GM19397 (cell line): Measurements from ENCODE around the gene LSM3.

Experiments used
- ATAC-seq: cut with Tn5 transposase; IDR thresholded peaks from one replicate; pipeline ENCODE4 v1.9.1; 2021; ENCODE audit warnings: mild to moderate bottlenecking, moderate library complexity; ENCODE audit not compliant: unreplicated experiment

LSM3 gene

DNA sequence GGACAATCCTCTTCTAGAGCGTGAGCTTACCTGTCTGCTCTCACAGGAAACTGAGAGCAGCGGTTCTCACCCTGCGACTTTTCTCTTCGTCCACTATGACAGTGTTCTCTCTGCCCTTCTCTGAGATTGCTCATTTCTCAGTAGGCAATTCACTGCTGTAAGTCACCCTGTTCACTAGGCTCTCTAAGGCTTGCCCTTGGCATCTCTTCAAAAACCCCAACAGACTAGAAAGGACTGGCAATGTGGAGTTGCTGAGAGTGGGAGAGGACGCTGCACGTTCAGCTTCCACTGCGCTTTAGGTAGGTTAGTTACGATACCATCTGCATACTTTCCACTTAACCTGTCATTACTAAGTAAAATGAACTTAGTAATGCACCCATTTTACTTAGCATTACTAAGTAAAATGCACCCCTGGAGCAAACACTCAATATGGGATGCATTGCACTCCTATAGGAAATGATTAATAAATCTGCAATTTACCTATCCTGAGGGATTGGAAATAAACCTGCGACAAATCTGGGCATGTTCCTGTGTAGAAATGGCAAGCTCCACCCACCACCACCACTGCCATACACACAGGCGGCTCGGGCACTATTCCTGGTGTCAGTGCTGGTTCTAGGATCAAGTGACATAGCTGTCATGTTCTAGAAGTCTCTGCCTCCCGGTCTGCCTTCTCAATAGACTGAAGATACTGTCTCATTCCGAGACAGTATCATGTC lies 21.6 kb upstream of the LSM3 start:
- no peak for ATAC-seq

DNA sequence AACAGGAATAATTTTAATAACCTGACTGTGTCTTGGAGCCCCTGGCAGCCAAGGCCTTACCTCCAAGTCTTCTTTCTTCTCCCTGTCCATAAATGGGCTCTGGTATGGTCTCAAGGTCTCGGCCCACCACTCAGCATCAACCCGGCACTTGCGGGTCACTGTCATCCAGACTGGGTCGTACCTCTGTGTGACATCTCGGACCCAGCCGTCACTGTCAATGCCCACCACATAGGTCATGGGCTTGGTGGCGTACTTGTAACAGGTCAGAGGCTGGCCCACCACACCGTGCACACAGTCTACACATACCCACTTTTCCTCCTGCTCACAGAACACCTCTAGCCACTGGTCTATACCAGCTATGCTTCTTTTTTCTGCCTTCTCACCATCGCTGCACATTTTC lies 20.7 kb upstream of the LSM3 start:
- no peak for ATAC-seq

DNA sequence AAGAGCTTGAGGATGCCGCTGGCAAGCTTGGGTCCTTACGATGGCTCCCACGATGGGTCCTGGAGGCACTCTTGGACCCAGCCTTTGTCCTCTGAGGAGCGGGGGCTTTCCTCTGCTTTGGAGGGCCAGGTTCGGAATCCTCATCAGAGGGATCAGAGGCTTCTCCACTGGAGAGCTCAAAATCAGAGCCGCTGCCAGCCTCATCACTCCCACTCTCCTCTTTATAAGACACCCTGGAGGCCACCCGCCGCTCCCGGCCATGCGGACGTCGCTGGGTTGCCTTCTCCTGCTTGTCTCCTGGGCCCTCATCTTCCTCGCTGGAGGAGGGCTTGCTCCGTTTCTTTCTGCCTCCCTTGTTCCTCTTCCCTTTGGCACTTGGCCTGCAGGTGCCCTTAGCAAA lies 20.2 kb upstream of the LSM3 start:
- no peak for ATAC-seq

DNA sequence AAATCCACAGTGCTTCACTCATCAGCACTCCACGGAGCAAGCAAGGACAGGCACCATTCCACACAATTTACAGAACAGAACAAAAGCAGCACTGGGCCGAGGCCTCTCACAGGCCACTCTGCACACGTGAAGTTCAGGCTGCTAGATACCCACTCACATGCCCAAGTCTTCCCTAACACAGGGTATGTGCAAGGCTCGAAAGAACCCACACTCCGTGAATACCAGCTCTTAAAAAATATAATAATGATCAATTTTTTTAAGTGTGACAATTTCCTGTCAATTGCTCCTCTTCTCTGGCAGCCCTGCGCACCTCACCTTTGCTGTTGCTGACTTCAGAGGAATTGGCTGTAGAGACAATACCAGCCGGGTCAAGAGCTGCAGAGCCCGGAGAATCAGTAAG lies 19.2 kb upstream of the LSM3 start:
- no peak for ATAC-seq

DNA sequence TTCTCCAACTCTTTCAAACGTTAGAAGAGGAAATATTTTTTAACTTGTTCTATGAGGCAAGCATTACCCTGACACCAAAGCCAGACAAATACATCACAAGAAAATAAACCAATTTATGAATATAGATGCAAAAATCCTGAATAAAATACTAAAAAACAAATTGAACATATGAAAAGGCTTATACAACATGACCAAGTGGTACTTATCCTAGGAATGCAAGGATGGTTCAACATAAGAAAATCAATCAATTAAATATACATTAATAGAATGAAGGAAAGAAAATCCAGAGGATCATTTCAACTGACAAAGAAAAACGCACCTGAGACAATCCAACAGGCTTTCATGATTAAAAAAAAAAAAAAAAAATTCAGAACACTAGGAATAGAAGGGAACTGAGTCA lies 17.3 kb upstream of the LSM3 start:
- no peak for ATAC-seq

DNA sequence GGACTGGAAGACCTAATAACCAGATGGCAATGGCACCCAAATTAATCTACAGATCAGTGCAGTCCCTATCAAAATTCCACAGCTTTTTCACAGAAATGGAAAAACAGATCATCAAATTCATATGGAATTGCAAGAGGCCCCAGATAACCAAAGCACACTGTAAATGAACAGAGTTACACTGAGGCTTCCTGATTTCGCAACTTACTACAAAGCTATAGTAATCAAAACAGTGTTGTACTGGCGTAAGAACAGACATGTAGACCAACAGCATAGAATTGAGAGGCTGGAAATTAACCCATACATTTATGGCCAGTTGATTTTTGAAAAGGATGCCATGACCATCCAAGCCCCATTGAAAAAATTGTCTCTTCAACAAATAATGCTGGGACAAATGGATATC lies 16.4 kb upstream of the LSM3 start:
- no peak for ATAC-seq

DNA sequence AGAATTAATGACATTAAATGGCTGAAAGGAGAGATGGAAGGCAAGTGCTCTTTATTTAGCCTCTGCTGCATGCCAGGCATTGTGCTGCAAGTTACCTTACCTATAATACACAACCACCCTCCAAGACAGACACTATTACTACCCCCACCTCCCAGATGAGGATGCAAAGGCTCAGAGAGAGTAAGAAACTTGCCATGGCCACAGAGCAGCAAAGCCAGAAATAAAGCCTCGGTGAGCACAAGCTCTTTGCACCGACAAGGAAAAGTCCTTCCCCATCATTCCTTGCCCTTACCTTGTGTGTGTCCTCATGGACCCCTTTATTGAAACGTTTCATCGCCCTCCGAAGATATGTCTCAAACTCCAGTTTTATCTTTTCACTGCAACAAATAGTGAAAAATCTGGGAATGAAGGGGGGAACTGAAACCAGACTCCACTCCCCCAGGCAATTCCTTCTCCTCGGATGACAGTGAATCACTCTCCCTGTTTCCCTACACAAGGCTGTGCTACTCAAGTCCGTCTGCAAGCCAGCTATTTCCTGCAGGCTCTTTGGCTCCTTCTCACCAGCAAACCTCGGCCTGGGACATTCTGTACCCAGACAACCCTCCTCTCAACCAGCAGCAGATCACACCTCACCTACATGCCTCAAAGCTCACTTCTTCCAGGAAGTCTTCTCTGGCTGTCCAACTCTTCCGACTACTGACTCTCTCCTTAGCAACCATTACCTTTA lies 11.6 kb upstream of the LSM3 start:
- ATAC-seq: no peak

DNA sequence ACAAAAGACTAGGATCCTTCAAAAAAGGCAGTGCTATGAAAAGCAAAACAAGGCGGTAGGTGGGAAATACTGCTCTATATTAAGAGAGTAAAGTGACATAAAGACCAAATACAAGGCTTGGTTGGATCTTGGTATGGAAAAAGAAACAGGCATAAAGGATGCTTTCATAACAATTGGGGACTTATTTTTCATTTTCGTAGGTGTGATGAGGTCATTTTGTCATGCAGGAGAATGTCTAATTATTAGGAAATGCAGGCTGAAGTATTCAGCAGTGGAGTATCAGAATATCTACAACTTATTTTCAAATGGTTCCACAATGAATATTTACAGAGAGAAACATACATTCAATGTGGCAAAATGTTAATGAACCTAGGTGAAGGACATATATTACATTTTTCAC lies 9.2 kb upstream of the LSM3 start:
- no peak for ATAC-seq

DNA sequence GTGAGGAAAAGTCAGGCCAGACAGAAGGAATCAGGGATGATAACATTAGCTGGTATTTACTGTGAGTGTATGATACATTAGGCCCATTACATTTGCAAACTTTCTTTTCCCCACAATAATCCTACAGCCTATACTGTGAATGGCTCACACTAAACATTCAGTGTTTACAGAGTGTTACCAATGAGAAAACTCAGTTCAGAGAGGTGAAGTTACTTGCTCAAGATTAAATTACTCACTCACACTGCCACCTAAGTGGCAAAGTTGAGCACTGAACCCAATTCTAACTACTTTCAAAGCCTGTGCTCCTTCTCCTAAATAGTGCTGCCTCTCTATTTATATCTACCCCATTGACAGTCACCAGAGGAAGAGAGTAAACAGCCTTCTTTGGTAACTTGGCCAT lies 8.7 kb upstream of the LSM3 start:
- no peak for ATAC-seq

DNA sequence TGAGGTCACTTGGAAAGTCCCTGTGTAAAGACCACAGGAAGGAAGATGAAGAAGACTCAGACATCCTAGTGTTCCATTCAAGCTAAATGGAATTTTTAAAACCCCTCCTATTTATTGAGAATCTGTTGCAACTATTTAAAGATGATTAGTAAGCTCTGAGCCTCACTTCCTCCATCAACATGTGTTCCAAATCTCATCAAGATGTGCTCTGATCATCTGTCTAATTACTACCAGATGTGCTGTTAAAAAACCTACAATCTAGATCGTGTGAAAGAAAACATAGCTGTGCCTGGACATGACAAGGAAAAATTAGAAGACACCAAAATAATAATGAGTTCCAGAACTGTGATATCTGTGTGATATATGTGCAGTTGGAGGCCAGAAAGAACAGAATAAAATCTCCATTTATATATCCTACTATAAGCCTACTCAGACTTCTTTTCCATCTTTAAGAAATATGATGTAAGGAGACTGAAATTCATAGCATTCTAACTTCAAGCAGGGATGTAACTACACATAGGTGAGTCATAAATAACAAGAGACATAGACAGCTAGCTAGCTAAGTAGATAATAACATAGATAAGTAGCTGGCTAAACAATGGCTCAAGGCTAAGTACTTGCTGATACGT lies 8.0 kb upstream of the LSM3 start:
- no peak for ATAC-seq

DNA sequence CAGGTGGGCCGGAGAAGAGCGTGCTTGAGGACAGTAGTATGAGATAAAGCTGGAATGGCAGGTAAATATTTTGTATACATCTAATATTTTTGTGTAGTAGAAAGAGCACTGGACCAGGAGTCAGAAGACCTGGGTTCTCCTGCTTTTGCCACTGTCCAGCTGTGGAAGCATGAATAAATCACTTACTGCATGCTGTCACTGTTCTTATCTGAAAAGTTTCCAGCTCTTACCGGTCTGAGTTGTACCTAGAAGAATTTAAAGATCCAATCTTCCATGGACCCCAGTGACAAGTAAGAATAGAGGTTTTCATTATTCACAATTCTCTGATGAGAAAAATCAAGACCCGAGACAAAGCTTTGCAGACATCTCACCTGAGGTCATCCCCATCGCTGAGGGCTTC lies 6.1 kb upstream of the LSM3 start:
- ATAC-seq: no peak

DNA sequence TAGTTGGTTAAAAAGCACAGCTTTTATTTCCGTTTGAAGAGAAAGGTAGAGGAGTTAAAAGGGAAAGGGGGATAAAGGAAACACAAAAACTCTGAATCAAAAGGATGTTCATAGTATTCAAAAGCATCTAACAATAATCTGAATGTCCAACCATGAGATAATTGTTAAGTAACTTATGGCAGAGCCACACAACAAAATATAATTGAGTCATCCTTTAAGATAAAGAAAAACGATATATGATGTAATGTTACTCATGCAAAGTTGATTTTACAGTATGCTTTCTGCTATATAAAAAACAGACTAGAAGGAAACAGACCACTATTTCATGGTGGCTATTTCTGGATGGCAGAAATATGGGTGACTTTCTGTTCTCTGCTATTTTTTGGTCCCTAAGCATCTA lies 4.1 kb upstream of the LSM3 start:
- no peak for ATAC-seq

DNA sequence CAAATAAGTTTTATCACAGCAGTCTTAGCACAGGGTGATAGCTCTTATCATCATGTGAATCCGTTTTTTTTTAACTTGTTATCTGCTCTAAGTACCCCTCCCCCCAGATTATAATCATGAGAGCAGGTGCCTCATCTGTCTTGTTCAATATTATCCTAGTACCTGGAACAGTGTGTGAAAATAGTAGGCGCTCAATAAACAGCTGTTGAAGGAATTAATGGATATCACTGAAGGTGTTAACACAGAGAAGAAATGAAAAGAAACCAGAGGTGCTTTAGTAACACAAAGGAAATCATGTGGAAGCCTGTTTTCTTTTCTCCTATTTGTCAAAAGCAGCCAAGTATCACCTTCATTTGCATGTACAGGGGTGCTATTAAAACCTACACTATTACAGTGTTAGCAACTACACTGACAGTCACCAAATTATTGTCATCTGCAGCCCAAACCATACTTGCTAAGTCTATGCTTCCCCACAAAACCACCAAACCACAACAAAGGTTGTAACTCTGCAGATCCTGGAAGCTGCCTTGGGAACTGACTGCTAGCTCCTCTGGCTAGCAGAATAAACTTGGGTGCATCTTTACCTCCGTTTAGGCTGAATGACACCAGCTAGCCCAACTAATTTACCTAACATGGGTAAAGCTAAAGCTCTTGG lies 3.1 kb upstream of the LSM3 start:
- no peak for ATAC-seq

DNA sequence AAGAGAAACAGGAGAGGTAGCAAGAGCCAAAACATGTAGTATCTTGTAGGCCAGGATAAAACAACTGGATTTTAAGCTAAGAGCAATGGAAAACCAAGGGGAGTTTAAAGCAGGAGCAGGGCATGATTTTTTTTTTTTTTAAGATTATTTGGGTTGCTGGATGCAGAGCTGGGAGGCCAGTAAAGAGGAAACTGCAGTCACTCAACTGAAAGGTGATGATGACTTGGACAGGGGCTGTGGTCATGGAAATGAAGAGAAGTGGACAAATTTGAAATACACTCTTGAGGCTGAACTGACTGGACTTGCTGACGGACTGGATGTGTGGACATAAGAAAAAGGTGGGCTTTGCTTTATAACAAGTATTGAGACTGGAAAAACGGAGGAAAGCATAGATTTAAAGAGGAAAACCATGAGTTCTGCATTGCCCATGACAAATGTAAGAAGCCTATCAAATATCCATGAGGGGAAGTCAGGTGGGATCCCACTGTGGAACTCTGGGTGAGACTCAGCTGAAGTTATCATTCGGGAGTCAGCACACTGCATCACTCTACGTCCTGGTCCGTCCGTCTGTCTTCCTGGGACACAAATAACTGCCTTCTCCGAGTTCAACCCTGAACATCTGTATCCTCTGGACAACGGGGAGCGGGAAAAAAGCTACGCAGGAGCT lies 904 bp upstream of the LSM3 start:
- ATAC-seq: no peak

DNA sequence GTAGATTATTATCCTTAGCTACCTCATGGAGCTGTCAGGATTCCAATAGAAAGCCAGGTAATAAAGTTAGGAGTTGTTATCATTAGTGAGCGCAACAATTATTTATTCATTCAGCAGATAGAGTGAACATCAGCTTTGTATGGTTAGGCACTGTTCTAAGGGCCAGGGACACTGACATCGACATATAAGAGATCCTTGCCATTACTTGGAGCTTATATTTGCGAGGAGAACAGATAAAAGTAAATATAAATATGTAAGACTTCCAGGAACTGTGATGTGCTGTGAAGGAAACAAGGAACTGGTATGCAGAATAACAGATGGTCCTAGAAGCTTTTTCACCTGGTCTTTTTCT lies 473 bp downstream of the LSM3 start:
- no peak for ATAC-seq

DNA sequence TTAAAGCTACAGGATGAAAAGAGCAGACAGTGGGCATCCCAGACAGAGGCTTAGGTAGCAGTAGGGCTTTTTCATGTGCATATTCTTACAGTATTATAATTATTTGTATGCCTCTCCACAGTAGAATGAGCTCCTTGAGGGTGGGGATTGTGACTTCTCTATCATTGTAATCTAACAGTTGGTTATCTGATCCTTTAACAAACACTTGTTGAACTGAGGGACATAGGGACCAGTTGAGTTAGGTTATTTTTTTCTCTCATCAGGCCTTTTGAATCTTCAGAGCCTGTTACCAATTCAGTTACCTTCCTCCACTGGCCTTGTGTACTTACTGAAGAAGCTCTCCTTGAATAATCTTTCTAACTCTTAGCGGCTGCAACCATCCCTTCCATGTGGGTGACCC lies 1.2 kb downstream of the LSM3 start:
- no peak for ATAC-seq

DNA sequence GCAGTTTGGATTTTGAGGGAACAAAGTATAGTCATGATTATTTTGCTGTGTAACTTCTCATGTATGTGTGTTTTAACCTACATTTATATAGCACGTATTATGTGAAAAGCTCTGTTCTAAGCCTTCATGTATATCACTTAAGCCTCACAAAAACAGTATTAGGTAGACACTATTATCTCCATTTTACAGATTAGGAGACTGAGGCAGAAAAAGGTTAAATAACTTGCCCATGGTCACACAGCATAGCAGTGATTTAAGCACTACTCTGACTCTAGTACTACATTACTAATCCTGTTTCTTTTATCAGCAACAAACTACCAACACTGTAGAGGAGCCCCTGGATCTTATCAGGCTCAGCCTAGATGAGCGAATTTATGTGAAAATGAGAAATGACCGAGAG lies 2.6 kb downstream of the LSM3 start:
- no peak for ATAC-seq

DNA sequence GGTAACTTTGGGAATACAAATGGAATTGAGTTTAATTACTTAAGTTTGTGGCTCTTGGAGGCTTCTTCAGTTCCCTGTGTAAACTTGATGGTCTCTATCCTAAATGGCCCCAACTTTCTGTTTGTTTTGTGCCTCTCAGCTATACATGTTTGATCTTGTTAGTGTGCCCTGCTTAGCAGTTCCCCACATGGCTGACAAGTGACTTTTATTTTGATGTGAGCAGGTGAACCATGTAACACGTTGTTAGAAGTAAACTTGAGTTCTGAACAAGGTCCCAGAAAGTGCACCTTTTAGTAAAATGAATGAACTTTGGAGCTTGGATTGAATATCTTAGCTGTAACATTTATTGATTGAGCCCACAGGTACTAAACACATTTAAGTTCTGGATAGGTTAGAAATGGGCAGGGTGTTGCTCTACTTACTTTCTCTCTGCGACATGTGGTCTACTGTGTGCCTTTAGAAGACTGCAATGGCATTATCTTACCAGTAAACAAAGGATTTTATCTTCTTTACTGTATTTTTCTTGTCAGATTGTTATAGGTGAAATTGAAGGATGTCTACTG lies 4.5 kb downstream of the LSM3 start:
- no peak for ATAC-seq

DNA sequence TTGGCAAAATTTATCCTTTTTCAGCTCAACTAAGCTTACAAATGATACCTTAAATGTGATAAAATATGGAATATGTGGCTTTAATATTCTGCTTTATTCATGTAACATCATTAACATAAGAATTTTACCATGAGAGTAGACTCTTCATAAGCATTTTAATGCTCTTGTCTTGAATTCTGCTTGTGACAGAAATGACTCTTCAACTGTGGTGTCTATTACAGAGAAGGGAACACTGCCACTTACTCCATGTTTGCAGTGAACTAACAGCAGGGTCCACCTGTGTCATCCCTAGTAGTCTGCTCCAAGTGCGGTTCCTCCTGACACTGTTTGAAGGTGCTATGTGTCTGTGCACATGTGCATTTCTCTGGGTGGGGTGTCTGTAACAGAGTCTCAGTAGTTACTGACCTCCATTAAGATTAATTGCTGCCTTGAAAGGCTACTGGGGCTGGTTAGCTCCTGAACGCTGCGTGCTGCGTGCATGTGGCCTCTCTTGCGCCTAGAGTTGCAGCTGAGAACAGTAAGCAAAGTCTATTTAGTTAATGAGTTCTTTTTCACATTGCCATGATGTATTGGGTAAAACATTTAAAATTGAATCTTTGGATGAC lies 8.3 kb downstream of the LSM3 start:
- no peak for ATAC-seq

DNA sequence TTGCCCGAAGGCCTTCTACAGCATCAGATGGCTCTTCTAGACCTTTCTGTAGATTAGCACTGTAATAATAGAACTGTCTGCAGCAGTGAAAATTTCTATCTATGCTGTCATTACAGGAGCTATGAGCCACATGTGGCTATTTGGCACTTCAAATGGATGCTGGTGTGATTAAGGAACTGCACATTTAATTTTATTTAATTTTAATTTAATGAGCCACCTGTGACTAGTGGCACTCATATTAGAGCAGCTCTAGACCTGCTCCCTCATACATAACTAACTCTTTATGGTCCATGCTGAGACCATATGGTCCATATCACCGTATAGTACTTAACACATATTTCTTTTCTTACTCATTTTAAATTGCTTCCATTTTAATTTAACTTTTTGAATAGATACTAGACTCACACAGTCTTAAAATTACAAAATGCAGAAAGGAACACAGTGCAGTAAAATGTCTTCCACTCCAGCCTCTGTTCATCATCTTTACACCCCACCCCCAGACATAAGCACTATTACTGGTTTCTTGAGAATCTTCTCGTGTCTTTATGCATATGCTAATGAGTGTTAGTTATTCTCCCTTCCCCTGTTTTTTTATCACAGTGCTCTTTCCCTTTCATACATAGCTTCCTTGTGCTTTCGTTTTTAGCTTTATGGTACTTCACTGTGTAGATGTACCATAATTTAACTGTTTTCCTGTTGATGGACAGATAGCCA lies 9.6 kb downstream of the LSM3 start:
- no peak for ATAC-seq
